ENCODE data around the gene GTPBP1.

Gene GTPBP1

GRCh38 chr22:38728871-38729796 lies 23.4 kb downstream of the GTPBP1 start:
- peaks cover 15% of the 10 kb centered on the region for H3K4me1 Mint-ChIP-seq
- H3K36me3 Mint-ChIP-seq = peaks cover 69% of the 10 kb centered on the region
- no peaks in the 10 kb centered on the region for H3K9me3 Mint-ChIP-seq
- ATAC-seq = no peak
- H3K27me3 Mint-ChIP-seq = no peaks in the 10 kb centered on the region
- no peak overlapping the region for H3K27ac Mint-ChIP-seq
- no peak overlapping the region for H3K4me3 Mint-ChIP-seq

- H3K27ac Mint-ChIP-seq = no peak overlapping the region
- H3K36me3 Mint-ChIP-seq = peaks cover 67% of the 10 kb centered on the region
- no peak overlapping the region for H3K4me3 Mint-ChIP-seq
- no peaks in the 10 kb centered on the region for H3K27me3 Mint-ChIP-seq
- peaks cover 23% of the 10 kb centered on the region for H3K4me1 Mint-ChIP-seq
- no peaks in the 10 kb centered on the region for H3K9me3 Mint-ChIP-seq
- no peak for ATAC-seq
Observed at GRCh38 chr22:38729946-38730345, 24.2 kb downstream of the GTPBP1 start.

- H3K27me3 Mint-ChIP-seq = no peaks in the 10 kb centered on the region
- H3K27ac Mint-ChIP-seq = no peak overlapping the region
- peaks cover 66% of the 10 kb centered on the region for H3K36me3 Mint-ChIP-seq
- H3K9me3 Mint-ChIP-seq = no peaks in the 10 kb centered on the region
- ATAC-seq = no peak
- H3K4me3 Mint-ChIP-seq = no peak overlapping the region
- H3K4me1 Mint-ChIP-seq = peaks cover 28% of the 10 kb centered on the region
Observed at GRCh38 chr22:38730411-38730871, 24.7 kb downstream of the GTPBP1 start.

- no peak overlapping the region for H3K4me3 Mint-ChIP-seq
- H3K9me3 Mint-ChIP-seq = no peaks in the 10 kb centered on the region
- H3K27me3 Mint-ChIP-seq = no peaks in the 10 kb centered on the region
- H3K36me3 Mint-ChIP-seq = peaks cover 65% of the 10 kb centered on the region
- peaks cover 41% of the 10 kb centered on the region for H3K4me1 Mint-ChIP-seq
- ATAC-seq = no peak
- H3K27ac Mint-ChIP-seq = peak overlapping the region; percentile 47
Observed at GRCh38 chr22:38731703-38732161, 26.0 kb downstream of the GTPBP1 start.

GRCh38 chr22:38732251-38732815 lies 26.6 kb downstream of the GTPBP1 start:
- Mint-ChIP-seq H3K36me3 (peaks cover 65% of the 10 kb centered on the region), H3K4me3 (no peak overlapping the region), H3K4me1 (peaks cover 47% of the 10 kb centered on the region), H3K27ac (peak overlapping the region; percentile 72), H3K9me3 (no peaks in the 10 kb centered on the region), H3K27me3 (no peaks in the 10 kb centered on the region)
- no peak for ATAC-seq

- H3K4me1 Mint-ChIP-seq = peaks cover 55% of the 10 kb centered on the region
- no peaks in the 10 kb centered on the region for H3K9me3 Mint-ChIP-seq
- ATAC-seq = peak; percentile 67
- H3K36me3 Mint-ChIP-seq = peaks cover 68% of the 10 kb centered on the region
- H3K27me3 Mint-ChIP-seq = no peaks in the 10 kb centered on the region
- H3K4me3 Mint-ChIP-seq = no peak overlapping the region
- peak overlapping the region; percentile 72 for H3K27ac Mint-ChIP-seq
Observed at GRCh38 chr22:38733329-38733723, 27.6 kb downstream of the GTPBP1 start.

GRCh38 chr22:38733724-38734381 lies 28.1 kb downstream of the GTPBP1 start:
- Mint-ChIP-seq H3K4me3 (no peak overlapping the region), H3K4me1 (peaks cover 55% of the 10 kb centered on the region), H3K27ac (peak overlapping the region; percentile 72), H3K36me3 (peaks cover 66% of the 10 kb centered on the region), H3K27me3 (no peaks in the 10 kb centered on the region), H3K9me3 (no peaks in the 10 kb centered on the region)
- no peak for ATAC-seq

GRCh38 chr22:38734421-38735100 lies 28.8 kb downstream of the GTPBP1 start:
- Mint-ChIP-seq H3K9me3 (no peaks in the 10 kb centered on the region), H3K36me3 (peaks cover 67% of the 10 kb centered on the region), H3K4me1 (peaks cover 55% of the 10 kb centered on the region), H3K27ac (peak overlapping the region; percentile 86), H3K27me3 (no peaks in the 10 kb centered on the region), H3K4me3 (no peak overlapping the region)
- ATAC-seq = no peak

- Mint-ChIP-seq H3K27ac (peak overlapping the region; percentile 86), H3K27me3 (no peaks in the 10 kb centered on the region), H3K36me3 (peaks cover 70% of the 10 kb centered on the region)
Observed at GRCh38 chr22:38735126-38735464, 29.4 kb downstream of the GTPBP1 start.

GRCh38 chr22:38735465-38736256 lies 29.9 kb downstream of the GTPBP1 start:
- peaks cover 66% of the 10 kb centered on the region for H3K36me3 Mint-ChIP-seq
- peak; percentile 46 for ATAC-seq
- H3K27ac Mint-ChIP-seq = peak overlapping the region; percentile 86
- peak overlapping the region; percentile 29 for H3K4me3 Mint-ChIP-seq
- H3K9me3 Mint-ChIP-seq = no peaks in the 10 kb centered on the region
- H3K4me1 Mint-ChIP-seq = peaks cover 55% of the 10 kb centered on the region
- H3K27me3 Mint-ChIP-seq = no peaks in the 10 kb centered on the region

More at GRCh38 chr22:38735126-38735464, 29.4 kb downstream of the GTPBP1 start:
- Mint-ChIP-seq H3K4me3 (no peak overlapping the region), H3K4me1 (peaks cover 55% of the 10 kb centered on the region), H3K9me3 (no peaks in the 10 kb centered on the region)
- no peak for ATAC-seq

- peak overlapping the region; percentile 29 for H3K4me3 Mint-ChIP-seq
- H3K36me3 Mint-ChIP-seq = peaks cover 70% of the 10 kb centered on the region
- H3K27ac Mint-ChIP-seq = peak overlapping the region; percentile 86
- no peak for ATAC-seq
- H3K4me1 Mint-ChIP-seq = peaks cover 55% of the 10 kb centered on the region
- no peaks in the 10 kb centered on the region for H3K27me3 Mint-ChIP-seq
- no peaks in the 10 kb centered on the region for H3K9me3 Mint-ChIP-seq
Observed at GRCh38 chr22:38736257-38736570, 30.5 kb downstream of the GTPBP1 start.

- Mint-ChIP-seq H3K9me3 (no peaks in the 10 kb centered on the region), H3K27ac (peak overlapping the region; percentile 86), H3K4me3 (no peak overlapping the region), H3K36me3 (peaks cover 76% of the 10 kb centered on the region), H3K27me3 (no peaks in the 10 kb centered on the region), H3K4me1 (peaks cover 55% of the 10 kb centered on the region)
- no peak for ATAC-seq
Observed at GRCh38 chr22:38737302-38738060, 31.7 kb downstream of the GTPBP1 start.

GRCh38 chr22:38738475-38739070 lies 32.8 kb downstream of the GTPBP1 start:
- Mint-ChIP-seq H3K27ac (no peak overlapping the region), H3K4me1 (peaks cover 45% of the 10 kb centered on the region), H3K36me3 (peaks cover 76% of the 10 kb centered on the region), H3K4me3 (no peak overlapping the region), H3K9me3 (no peaks in the 10 kb centered on the region), H3K27me3 (no peaks in the 10 kb centered on the region)
- ATAC-seq = no peak

Data from stimulated activated memory B cell treated with anti-CD40 and anti-IgM and Interleukin-4, amounts not matched to agents 10 μg/mL and 1 μg/mL and 100 μg/mL, for 72 hours (primary cell).